HG02884 (cell line): ENCODE measurements around the gene C1orf74.

Experiments used
- ATAC-seq: cut with Tn5 transposase; IDR thresholded peaks from one replicate; pipeline ENCODE4 v1.9.1; 2021; ENCODE audit warnings: mild to moderate bottlenecking, moderate library complexity; ENCODE audit not compliant: unreplicated experiment

The C1orf74 gene

DNA sequence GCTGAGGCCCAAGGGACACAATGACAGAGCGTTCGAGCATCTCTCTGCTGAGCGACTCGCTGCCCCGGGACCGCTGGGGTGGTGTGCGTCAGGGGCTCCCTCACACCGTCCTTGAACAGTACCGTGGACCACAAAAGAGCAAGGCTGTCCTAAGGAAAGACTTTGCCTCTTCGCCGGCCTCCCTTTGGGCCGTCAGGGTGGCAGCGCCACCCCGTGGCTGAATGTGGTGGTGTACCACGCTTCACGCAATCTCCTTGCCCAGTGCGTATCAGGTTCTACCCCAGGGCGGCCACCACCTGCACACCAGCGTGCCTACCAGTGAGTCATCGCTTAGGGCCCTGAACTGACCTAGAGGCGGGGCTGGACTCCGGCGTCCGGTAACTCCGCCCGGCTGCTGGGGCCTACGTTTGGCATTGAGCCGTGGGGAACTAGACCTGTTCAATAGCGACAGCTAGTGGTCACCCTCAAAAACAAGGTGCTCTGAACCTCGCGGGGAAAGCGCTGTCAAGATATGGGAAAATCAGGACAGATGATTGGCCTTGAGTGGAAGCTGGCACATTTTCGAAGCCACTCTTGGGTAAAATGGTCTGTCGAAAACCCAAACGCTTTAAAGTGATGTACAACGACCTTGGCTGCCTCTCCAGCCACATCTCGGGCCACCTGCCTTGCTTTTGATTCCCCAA is 36.6 kb downstream of the C1orf74 start:
- ATAC-seq: peak; percentile 47

- ATAC-seq: no peak
Measured at GRCh38 chr1:209746451-209747165, 37.8 kb downstream of the C1orf74 start.

- no peak for ATAC-seq
Measured at GRCh38 chr1:209743145-209743482, 41.2 kb downstream of the C1orf74 start.

- ATAC-seq: no peak
Measured at GRCh38 chr1:209742409-209743144, 41.8 kb downstream of the C1orf74 start.

- no peak for ATAC-seq
Measured at GRCh38 chr1:209741889-209742288, 42.5 kb downstream of the C1orf74 start.

DNA sequence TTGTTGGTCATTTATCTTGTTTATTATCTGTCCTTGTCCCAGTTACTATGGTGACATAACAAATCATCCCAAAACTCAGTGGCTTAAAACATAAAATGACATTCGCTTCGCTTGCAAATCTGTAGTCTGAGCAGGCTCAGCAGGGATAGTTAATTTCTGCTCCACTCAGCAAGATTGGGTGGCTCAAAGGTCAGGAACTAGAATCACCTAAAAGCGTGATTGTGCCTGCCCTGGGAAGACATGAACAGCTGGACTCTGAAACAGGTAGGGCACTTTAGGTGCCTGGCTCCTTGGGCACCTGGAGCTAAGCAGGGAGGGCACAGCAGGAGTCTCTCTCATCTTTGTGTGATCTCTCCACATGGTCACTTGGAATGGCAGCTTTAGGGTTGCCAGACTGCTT is 43.2 kb downstream of the C1orf74 start:
- ATAC-seq: no peak

DNA sequence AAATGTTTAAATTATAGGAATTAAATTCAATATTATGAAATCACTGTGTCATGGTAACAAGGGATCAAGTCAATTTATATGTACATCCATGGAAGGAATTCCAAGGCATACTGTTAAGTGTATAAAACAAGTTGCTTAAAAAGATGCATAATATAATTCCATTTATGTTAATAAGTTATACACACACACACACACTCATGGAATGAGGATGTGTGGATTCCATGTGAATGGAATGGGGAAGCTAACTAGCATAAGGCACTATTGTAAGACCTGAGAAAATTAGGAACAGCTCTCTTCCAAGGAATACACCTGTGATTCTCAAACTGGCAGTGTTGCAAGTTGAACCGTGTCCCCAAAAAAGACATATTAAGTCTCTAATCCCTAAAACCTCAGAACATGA is 46.1 kb downstream of the C1orf74 start:
- ATAC-seq: no peak

GRCh38 chr1:209737118-209737505 is 47.2 kb downstream of the C1orf74 start:
- ATAC-seq: no peak

GRCh38 chr1:209736490-209737117 is 47.8 kb downstream of the C1orf74 start:
- no peak for ATAC-seq

DNA sequence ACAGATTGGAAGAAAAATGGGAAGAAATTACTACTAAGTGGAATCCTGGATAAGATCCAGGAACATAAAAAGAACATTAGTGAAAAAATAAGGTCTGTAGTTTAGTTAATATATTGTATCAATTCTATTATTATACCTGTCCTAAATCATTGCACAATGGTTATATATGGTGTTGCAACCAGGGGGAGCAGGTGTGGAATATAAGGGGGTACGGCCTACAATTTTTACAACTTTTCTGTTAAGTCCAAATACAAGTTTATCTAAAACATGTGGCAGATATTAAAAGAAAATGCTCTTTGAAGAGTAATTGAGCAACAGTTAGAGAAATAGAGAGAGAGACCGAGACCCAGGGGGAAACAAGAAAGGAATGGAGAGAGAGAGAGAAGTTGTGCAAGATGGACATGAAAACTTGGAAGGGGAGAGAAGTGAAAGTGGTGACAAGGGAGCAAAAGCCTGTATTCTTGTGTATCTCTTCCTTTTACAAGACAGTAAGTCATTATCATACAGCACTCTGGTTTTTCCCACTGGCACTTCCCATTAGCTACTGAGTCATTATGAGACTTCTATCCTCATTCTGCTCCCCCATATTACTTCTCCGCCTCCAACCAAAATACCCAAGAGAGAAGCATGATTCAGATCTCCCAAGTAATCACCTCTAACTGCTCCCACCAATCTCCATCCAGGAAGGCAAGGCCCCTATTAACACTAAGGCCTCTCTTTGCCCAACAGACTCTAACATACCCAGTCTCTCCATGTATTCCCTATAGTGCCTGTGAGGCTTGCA is 50.8 kb downstream of the C1orf74 start:
- ATAC-seq: no peak

DNA sequence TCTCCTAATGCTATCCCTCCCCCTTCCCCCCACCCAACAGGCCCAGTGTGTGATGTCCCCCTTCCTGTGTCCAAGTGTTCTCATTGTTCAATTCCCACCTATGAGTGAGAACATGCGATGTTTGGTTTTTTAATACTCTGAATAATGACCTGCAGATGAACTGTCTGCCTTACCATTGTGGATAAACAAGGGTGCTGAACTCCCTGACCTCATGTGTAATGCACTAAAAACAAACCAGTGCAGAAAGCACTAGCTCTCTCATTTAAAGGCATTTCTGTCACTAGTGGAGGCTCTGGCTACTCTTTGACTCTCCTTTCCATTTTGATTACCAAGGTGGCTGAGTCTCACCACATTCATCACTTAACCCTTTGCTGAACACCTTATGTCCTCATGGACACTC is 51.6 kb downstream of the C1orf74 start:
- no peak for ATAC-seq

- no peak for ATAC-seq
Measured at GRCh38 chr1:209729436-209729835, 54.9 kb downstream of the C1orf74 start.
